GM12874 (cell line): ENCODE measurements around the gene SCN7A.
A peak's percentile ranks its signal among the peaks of the same experiment; 100 is the strongest.

Experiments used
- TF ChIP-seq, protein P1 (sequence below): IDR thresholded peaks from 2 replicates; pipeline ENCODE4 v1.5.1; 2011; ENCODE audit warnings: low read depth, mild to moderate bottlenecking, control low read depth, low read length, moderate library complexity; ENCODE audit not compliant: insufficient read depth

SCN7A gene

DNA sequence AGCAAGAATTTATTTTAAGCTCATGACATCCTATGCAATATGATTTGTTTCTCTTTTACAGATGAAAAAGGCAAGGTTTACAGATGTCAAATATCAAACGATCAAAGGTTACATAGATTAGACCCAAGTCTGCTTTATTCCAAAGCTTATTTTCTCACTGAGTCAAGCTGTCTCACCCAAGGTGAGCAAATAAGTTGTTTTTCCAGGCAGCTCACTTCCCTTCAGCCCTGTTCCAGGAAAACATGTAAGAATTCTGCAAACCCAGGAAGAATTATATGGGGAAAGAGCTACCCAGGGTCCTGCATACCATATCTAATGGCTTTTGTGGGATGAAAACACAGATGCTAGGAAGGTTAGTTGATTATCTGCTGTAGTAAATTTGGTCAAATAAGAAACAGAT is 60.6 kb downstream of the SCN7A start:
- TF ChIP-seq, protein P1, sequence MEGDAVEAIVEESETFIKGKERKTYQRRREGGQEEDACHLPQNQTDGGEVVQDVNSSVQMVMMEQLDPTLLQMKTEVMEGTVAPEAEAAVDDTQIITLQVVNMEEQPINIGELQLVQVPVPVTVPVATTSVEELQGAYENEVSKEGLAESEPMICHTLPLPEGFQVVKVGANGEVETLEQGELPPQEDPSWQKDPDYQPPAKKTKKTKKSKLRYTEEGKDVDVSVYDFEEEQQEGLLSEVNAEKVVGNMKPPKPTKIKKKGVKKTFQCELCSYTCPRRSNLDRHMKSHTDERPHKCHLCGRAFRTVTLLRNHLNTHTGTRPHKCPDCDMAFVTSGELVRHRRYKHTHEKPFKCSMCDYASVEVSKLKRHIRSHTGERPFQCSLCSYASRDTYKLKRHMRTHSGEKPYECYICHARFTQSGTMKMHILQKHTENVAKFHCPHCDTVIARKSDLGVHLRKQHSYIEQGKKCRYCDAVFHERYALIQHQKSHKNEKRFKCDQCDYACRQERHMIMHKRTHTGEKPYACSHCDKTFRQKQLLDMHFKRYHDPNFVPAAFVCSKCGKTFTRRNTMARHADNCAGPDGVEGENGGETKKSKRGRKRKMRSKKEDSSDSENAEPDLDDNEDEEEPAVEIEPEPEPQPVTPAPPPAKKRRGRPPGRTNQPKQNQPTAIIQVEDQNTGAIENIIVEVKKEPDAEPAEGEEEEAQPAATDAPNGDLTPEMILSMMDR = no peak

DNA sequence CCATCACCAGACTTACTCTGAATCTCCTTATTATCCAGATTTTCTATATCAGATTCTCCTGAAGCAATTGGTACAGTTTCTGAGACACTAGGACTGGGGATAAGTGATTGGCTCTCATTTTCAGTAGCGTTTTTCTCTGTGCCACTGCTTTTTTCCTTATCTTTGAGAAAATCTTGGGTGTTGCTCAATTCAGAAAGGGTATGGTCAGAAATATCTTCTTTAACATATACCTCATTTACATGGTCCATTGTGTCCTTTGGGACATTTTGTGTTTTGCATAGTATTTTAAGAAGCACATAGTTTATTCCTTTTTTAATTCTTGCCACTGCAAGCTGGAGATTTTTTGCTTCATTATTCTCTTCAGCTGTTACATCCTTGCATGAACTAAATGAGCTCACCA is 61.7 kb downstream of the SCN7A start:
- TF ChIP-seq, protein P1 = no peak

DNA sequence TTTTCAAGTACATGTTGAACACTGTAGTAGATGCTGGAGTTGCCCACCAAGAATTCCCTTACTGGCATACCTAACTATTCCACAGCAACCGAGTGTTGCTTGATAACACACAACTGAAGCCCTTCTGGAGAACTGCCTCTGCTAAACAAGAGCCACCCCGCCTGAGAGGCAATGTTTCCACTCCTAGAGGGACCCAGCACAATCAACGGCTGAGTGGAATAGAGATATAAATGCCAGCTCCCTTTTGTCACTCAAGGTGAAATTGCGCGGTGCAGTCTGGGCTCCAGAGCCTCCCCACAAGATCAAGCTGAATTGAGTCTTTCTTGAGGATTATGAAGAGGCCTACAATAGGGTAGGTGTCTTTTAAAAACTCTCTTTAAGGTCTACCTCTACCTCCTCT is 69.2 kb downstream of the SCN7A start:
- TF ChIP-seq, protein P1 = no peak

DNA sequence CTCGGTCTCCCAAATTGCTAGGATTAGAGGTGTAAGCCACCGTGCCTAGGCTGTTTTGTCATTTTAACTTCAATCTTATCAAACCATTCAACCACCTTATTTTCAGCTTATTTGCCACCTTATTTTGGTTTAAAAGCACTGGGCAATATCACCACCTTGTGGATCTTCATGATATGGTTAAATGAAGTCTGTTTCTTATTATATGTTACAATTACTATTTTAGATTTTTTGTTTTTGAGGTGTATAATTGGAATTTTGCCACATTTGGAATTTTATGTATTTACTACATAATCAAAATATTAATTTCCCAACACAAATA is 74.5 kb downstream of the SCN7A start:
- TF ChIP-seq, protein P1 = no peak

DNA sequence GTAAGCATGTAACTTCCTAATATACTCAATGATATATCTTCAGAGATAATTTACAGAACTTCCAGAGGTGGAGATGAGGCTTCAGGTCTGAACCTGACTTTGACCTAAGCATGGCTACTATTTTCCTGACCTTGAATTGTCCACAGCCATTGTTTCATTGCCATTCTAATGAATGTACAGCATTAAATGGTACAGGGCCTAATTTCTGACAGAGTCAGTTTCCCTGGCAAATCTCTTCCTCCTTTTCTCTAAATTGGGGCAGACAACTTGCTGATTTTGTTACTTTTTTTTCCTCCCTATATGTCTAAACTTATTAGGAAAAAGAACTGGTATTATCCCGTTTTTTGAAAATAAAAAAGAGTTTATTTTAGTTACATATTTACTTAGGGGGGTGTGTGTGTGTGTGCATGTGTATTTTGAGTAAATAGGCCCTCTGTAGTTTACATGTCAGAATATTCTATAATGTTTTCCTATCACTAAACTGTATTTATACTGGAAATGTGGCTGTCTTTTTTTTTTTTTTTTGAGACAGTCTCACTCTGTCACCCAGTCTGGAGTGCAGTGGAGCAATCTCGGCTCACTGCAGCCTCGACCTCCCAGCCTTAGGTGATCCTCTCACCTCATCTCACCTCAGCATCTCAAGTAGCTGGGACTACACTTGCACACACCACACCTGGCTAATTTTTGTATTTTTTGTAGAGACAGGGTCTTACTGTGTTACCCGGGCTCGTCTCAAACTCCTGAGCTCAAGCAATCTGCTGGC is 75.0 kb downstream of the SCN7A start:
- TF ChIP-seq, protein P1 = no peak

DNA sequence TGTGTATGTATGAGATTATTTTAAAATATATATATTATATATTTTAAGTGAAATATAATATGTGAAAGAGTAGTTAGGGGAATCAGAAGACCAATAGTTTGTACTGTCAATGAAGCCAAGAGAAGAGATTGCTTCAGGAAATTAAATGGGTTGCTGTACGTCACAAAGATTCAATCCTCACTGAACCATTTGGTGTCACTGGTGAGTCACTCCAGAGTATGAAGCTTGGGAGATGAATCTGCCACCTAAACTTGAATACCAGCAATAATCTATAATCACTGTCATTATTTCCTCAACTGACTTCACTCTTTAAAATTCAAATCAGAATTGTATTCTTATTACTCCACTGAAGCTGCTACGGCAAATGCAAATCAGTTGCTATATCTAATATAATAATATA is 76.4 kb downstream of the SCN7A start:
- TF ChIP-seq, protein P1 = peak; percentile 8; the same call in 1 of the 2 replicates

DNA sequence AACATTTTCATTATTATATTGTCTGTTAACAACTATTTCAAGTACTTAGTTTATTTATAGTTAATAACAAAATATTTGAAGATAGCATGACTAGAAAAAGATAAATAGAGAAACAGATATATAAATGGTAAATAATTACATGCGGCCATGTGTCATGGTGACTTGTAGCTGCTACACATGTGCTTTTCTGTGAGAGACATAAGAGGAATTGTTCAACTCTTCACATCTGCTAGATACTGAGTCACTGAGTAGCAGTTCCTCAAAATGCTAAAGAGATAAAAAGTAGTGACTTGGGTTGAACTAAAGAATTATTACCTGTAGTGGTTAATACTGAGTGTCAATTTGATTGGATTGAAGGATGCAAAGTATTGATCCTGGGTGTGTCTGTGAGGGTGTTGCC is 80.8 kb downstream of the SCN7A start:
- TF ChIP-seq, protein P1 = no peak
